IMR-90 (cell line): Measurements from ENCODE around the gene S100A13. TPM values are rescaled to one million over a fixed set of nuclear protein-coding genes. Genes with fewer than 3 reads are reported as not detected.

Experiments used
- ATAC-seq: fragments of 200-7000 bp; cut with Tn5 transposase; 2 replicates; pipeline ENCODE4 v1.9.1; 2020; ENCODE audit warnings: low read depth, mild to moderate bottlenecking, moderate library complexity
- BruUV-seq: library from RNA; stranded (reverse); fragments of 400-500 nt; replicated peaks from 2 replicates; lab custom pipeline; 2021; lab: Mats Ljungman, UMichigan
- CTCF ChIA-PET: fragments of 300-600 bp; formaldehyde crosslinking; extraction: SDS; loops from one replicate; lab custom pipeline; 2021; ENCODE audit warnings: antibody characterized with exemption; lab: Yijun Ruan, JAX
- POLR2A ChIA-PET: fragments of 300-600 bp; sonication (Branson Sonifier 250); formaldehyde crosslinking; loops from one replicate; lab custom pipeline; 2022; ENCODE audit warnings: antibody characterized with exemption; ENCODE audit not compliant: unreplicated experiment; lab: Charles Lee
- DNase-seq: peaks from one replicate; pipeline ENCODE4 v3.0.0; 2013
- H2AFZ ChIP-seq: replicated peaks from 2 replicates; pipeline ENCODE3; 2013; ENCODE audit warnings: low read length, mild to moderate bottlenecking; ENCODE audit not compliant: poor library complexity
- H2AK5ac ChIP-seq: 2 replicates; pipeline ENCODE4 v1.6.1; 2013; ENCODE audit warnings: low read depth, low read length, inconsistent platforms
- H2AK9ac ChIP-seq: replicated peaks from 2 replicates; pipeline ENCODE3; 2013; ENCODE audit warnings: mild to moderate bottlenecking, low read depth, low read length, moderate library complexity; ENCODE audit not compliant: poor library complexity
- H2BK120ac ChIP-seq: 2 replicates; pipeline ENCODE4 v1.6.1; 2013; ENCODE audit warnings: low read depth, low read length, inconsistent platforms
- H2BK15ac ChIP-seq: 3 replicates; pipeline ENCODE4 v1.6.1; 2013; ENCODE audit warnings: low read depth, low read length, inconsistent platforms
- H2BK20ac ChIP-seq: 2 replicates; pipeline ENCODE4 v1.6.1; 2013; ENCODE audit warnings: low read depth, mild to moderate bottlenecking, inconsistent platforms, low read length, moderate library complexity
- H2BK5ac ChIP-seq: 2 replicates; pipeline ENCODE4 v1.6.1; 2013; ENCODE audit warnings: mild to moderate bottlenecking, low read depth, low read length, inconsistent platforms; ENCODE audit not compliant: poor library complexity, severe bottlenecking
- H3K14ac ChIP-seq: replicated peaks from 2 replicates; pipeline ENCODE4 v1.6.1; 2013; ENCODE audit warnings: low read depth, low read length, inconsistent platforms
- H3K18ac ChIP-seq: 2 replicates; pipeline ENCODE4 v1.6.1; 2013; ENCODE audit warnings: low read depth, low read length, control low read depth
- H3K23ac ChIP-seq: 2 replicates; pipeline ENCODE4 v1.6.1; 2013; ENCODE audit warnings: low read depth, low read length, inconsistent platforms
- H3K27ac ChIP-seq: 2 replicates; pipeline ENCODE4 v1.5.1; 2013; ENCODE audit warnings: mild to moderate bottlenecking, control low read depth, low read length; ENCODE audit not compliant: insufficient read depth
- H3K27me3 ChIP-seq: 2 replicates; pipeline ENCODE4 v1.6.1; 2013; ENCODE audit warnings: low read length; ENCODE audit not compliant: control insufficient read depth, insufficient read depth
- H3K36me3 ChIP-seq: 2 replicates; pipeline ENCODE4 v1.6.1; 2013; ENCODE audit warnings: low read length, mixed read lengths; ENCODE audit not compliant: control insufficient read depth, insufficient read depth
- H3K4ac ChIP-seq: 2 replicates; pipeline ENCODE4 v1.6.1; 2013; ENCODE audit warnings: low read depth, low read length, inconsistent platforms
- H3K4me1 ChIP-seq: 2 replicates; pipeline ENCODE4 v1.6.1; 2013; ENCODE audit warnings: low read length, mixed read lengths; ENCODE audit not compliant: control insufficient read depth, insufficient read depth
- H3K4me2 ChIP-seq: 2 replicates; pipeline ENCODE4 v1.6.1; 2013; ENCODE audit warnings: low read depth, mild to moderate bottlenecking, control low read depth, low read length, moderate library complexity
- H3K4me3 ChIP-seq: 2 replicates; pipeline ENCODE4 v1.5.1; 2013; ENCODE audit warnings: low read depth, mild to moderate bottlenecking, control low read depth, low read length, moderate library complexity; ENCODE audit not compliant: insufficient read depth
- H3K56ac ChIP-seq: 2 replicates; pipeline ENCODE4 v1.6.1; 2013; ENCODE audit warnings: low read length, inconsistent platforms; ENCODE audit not compliant: insufficient read depth; ENCODE audit errors: extremely low read depth
- H3K79me1 ChIP-seq, 2 experiments: 2 replicates each; pipeline ENCODE4 v1.6.1; 2013; ENCODE audit warnings: low read length in 2 of 2, inconsistent platforms in 1 of 2, low read depth in 1 of 2
- H3K9ac ChIP-seq: 2 replicates; pipeline ENCODE4 v1.6.1; 2013; ENCODE audit warnings: low read depth, low read length, control low read depth
- H3K9me1 ChIP-seq: 2 replicates; pipeline ENCODE4 v1.6.1; 2013; ENCODE audit warnings: low read length, inconsistent platforms; ENCODE audit not compliant: insufficient read depth
- H3K9me3 ChIP-seq: 2 replicates; pipeline ENCODE4 v1.6.1; 2013; ENCODE audit warnings: low read length; ENCODE audit not compliant: control insufficient read depth, insufficient read depth
- H4K20me1 ChIP-seq: 2 replicates; pipeline ENCODE4 v1.6.1; 2013; ENCODE audit warnings: low read length, inconsistent platforms; ENCODE audit not compliant: insufficient read depth
- H4K5ac ChIP-seq: 2 replicates; pipeline ENCODE4 v1.6.1; 2013; ENCODE audit warnings: mild to moderate bottlenecking, low read depth, low read length, control low read depth
- H4K8ac ChIP-seq, 2 experiments: 2 replicates each; pipeline ENCODE4 v1.6.1; 2013; ENCODE audit warnings: low read depth in 2 of 2, low read length in 2 of 2, control low read depth in 1 of 2, inconsistent platforms in 1 of 2
- H4K91ac ChIP-seq: 2 replicates; pipeline ENCODE4 v1.6.1; 2013; ENCODE audit warnings: low read depth, low read length, inconsistent platforms; ENCODE audit not compliant: insufficient read depth
- CEBPB ChIP-seq: IDR thresholded peaks from 2 replicates; pipeline ENCODE4 v1.6.1; 2012; ENCODE audit warnings: low read depth, low read length, improper control_type of control experiment
- CTCF ChIP-seq: conservative IDR thresholded peaks from 2 replicates; pipeline ENCODE4 v1.5.1; 2012; ENCODE audit warnings: mild to moderate bottlenecking, low read depth, low read length, improper control_type of control experiment
- WGBS, 2 experiments: methylation state at CpG; one replicate each; pipeline versions ENCODE4 v1.1.5 to v1.1.7; 2013; ENCODE audit warnings: missing lambda C conversion rate in 2 of 2; ENCODE audit not compliant: insufficient read length in 1 of 2; ENCODE audit errors: extremely low coverage in 2 of 2; 5-methylcytosine and 5-hydroxymethylcytosine counted together
- dilution Hi-C: fragments of 300-500 bp; cut with HindIII; formaldehyde crosslinking; loops from one replicate; pipeline ENCODE4 v1.14.3; 2018; ENCODE audit warnings: low sequenced_read_pairs; ENCODE audit not compliant: unreplicated experiment
- in situ Hi-C: fragments of 300-500 bp; cut with MboI; formaldehyde crosslinking; loops from 3 replicates; pipeline ENCODE4 v1.14.3; 2019; ENCODE audit warnings: low sequenced_read_pairs, inconsistent platforms, mixed read lengths
- intact Hi-C: fragments of 100-400 bp; cut with micrococcal nuclease; formaldehyde crosslinking; loops from 2 replicates; pipeline ENCODE4 v1.10.0; 2022
- polyA plus RNA-seq, 3 experiments: library from polyadenylated mRNA; depleted of rRNA; stranded (reverse); fragments of >200 nt; gene quantifications; 2 replicates each; pipeline ENCODE4 v1.2.3, GENCODE V29; 2012; ENCODE audit warnings: low replicate concordance in 1 of 3
- total RNA-seq: library from RNA; depleted of rRNA; stranded (reverse); fragments of >200 nt; gene quantifications from 2 replicates; pipeline ENCODE4 v1.2.3, GENCODE V29; 2012

Gene S100A13
- total and polyA plus RNA-seq, 2 of the 4 experiments (the other 2 are of a cell fraction): 122 to 468 TPM

GRCh38 chr1:153610811-153611301, 16.4 kb downstream of the S100A13 start:
- peaks cover 17% of the 10 kb centered on the region for H3K9me1 ChIP-seq
- H2AFZ ChIP-seq: no peak overlapping the region
- H3K9ac ChIP-seq: no peak overlapping the region
- peak overlapping the region; percentile 87; the same call in 1 of the 2 replicates for H3K4ac ChIP-seq
- no peak overlapping the region for H3K56ac ChIP-seq
- no peak overlapping the region for H4K91ac ChIP-seq
- H3K27me3 ChIP-seq: no peaks in the 10 kb centered on the region
- peak overlapping the region; percentile 34 for H2AK9ac ChIP-seq
- DNase-seq (no peak), ATAC-seq (no peak)
- H3K14ac ChIP-seq: peak overlapping the region; percentile 93
- CTCF ChIA-PET: interaction anchor here (0.7 to 0.9 kb wide), 2 partner anchors 16 to 17 kb away, joined by 3 to 4 read pairs; partner anchors contain the start of gene S100A13
- in situ Hi-C loops (no loop called here), dilution Hi-C loops (no loop called here), intact Hi-C loops (no loop called here)
- peak overlapping the region; percentile 21; the same call in 1 of the 2 replicates for H2BK20ac ChIP-seq
- H3K9me3 ChIP-seq: no peaks in the 10 kb centered on the region
- no CpG with 5 or more reads among the region's 7 CpGs for WGBS, 2 experiments
- peaks cover 42% of the 10 kb centered on the region for H3K4me1 ChIP-seq
- POLR2A ChIA-PET: interaction anchor here (1.1 to 1.3 kb wide), 2 partner anchors 17 to 23 kb away, joined by 3 read pairs; partner anchors contain the start of genes CHTOP and S100A13
- peaks cover 11% of the 10 kb centered on the region; the same call in 1 of the 2 replicates for H4K20me1 ChIP-seq
- H3K27ac ChIP-seq: peak overlapping the region; percentile 44; the same call in 1 of the 2 replicates
- no peak overlapping the region for H3K18ac ChIP-seq
- H3K23ac ChIP-seq: peak overlapping the region; percentile 93; the same call in 1 of the 2 replicates
- H3K4me3 ChIP-seq: no peak overlapping the region
- H3K4me2 ChIP-seq: peak overlapping the region; percentile 94
- peaks cover 15 to 66% of the 10 kb centered on the region in 2 experiments for H3K79me1 ChIP-seq
- H2BK120ac ChIP-seq: 0 out of 2 replicates have a peak overlapping the region, but pooled peaks have one; percentile 25
- H2BK15ac ChIP-seq: no peak overlapping the region
- peak overlapping the region; percentile 91 for H2BK5ac ChIP-seq
- H4K5ac ChIP-seq: no peak overlapping the region
- TF ChIP-seq CEBPB (peak; percentile 71), CTCF (no peak)
- BruUV-seq: no TSS peak
- H2AK5ac ChIP-seq: peak overlapping the region; percentile 91
- peaks cover 20% of the 10 kb centered on the region for H3K36me3 ChIP-seq
- peak overlapping the region in 1 of 2 experiments; percentile 48; a peak in 2 of 4 replicates for H4K8ac ChIP-seq
